Tibial nerve (tissue), 4 donors: ENCODE results near the gene LMBR1. TPM values are rescaled to one million over a fixed set of nuclear protein-coding genes. Genes with fewer than 3 reads are reported as not detected.

Experiments used
- DNase-seq, 2 donors: peaks; one replicate each; pipeline ENCODE4 v3.0.0-alpha.2; 2019; ENCODE audit warnings: low spot score in 2 of 2
- H3K27ac ChIP-seq, 4 donors: fragments of 200-600 bp; sonication (generic) in 3 of 4; one replicate each; pipeline ENCODE4 v1.5.1; 2017 to 2019; ENCODE audit warnings: mild to moderate bottlenecking in 1 of 4
- H3K27me3 ChIP-seq, 2 donors: fragments of 200-600 bp; sonication (generic) in 1 of 2; one replicate each; pipeline versions ENCODE4 v1.5.1 to v1.6.0; 2017 to 2019
- H3K36me3 ChIP-seq, 3 donors: fragments of 200-600 bp; sonication (generic); one replicate each; pipeline ENCODE4 v1.5.1; 2018 to 2019
- H3K4me1 ChIP-seq, 4 donors: fragments of 200-600 bp; sonication (generic) in 3 of 4; one replicate each; pipeline ENCODE4 v1.5.1; 2017 to 2019
- H3K4me3 ChIP-seq, 4 donors: fragments of 200-600 bp; sonication (generic) in 3 of 4; one replicate each; pipeline ENCODE4 v1.5.1; 2017 to 2019; ENCODE audit warnings: mild to moderate bottlenecking in 1 of 4, moderate library complexity in 1 of 4
- H3K9me3 ChIP-seq, 4 donors: fragments of 200-600 bp; sonication (generic) in 3 of 4; one replicate each; pipeline ENCODE4 v1.5.1; 2017 to 2019
- EP300 ChIP-seq, 2 donors: sonication (generic); formaldehyde crosslinking; IDR thresholded peaks; one replicate each; pipeline ENCODE4 v1.6.1; 2017; ENCODE audit warnings: antibody characterized with exemption in 2 of 2, mild to moderate bottlenecking in 1 of 2
- POLR2A ChIP-seq, 2 donors: fragments of 450-650 bp; IDR thresholded peaks; one replicate each; pipeline ENCODE4 v1.6.1; 2017; ENCODE audit warnings: antibody characterized with exemption in 2 of 2, mild to moderate bottlenecking in 2 of 2, moderate library complexity in 2 of 2
- WGBS, 2 donors: methylation state at CpG; one replicate each; pipeline ENCODE4 v1.1.5; 2018; 5-methylcytosine and 5-hydroxymethylcytosine counted together
- total RNA-seq, 4 donors: library from RNA; depleted of rRNA; stranded (reverse); fragments of >200 nt; gene quantifications; one replicate each; pipeline ENCODE4 v1.1.0, GENCODE V29; 2016
- TF ChIP-seq, protein P1 (sequence below), 5 experiments: fragments of 200-600 bp in 3 of 5; fragments of 450-650 bp in 2 of 5; sonication (generic) in 3 of 5; IDR thresholded peaks; one replicate each; pipeline ENCODE4 v1.5.1; 2016 to 2019; ENCODE audit warnings: antibody characterized with exemption in 5 of 5, mild to moderate bottlenecking in 3 of 5, moderate library complexity in 2 of 5

Gene LMBR1
- total RNA-seq, 4 donors from 2014 or later: 48.1 to 139 (median 77.3) TPM

- Histone ChIP-seq H3K36me3 (peaks cover 0 to 16% (median 0%) of the 10 kb centered on the region in 3 donors), H3K27ac (no peak overlapping the region), H3K4me3 (no peak overlapping the region), H3K27me3 (no peaks in the 10 kb centered on the region), H3K4me1 (no peaks in the 10 kb centered on the region), H3K9me3 (no peaks in the 10 kb centered on the region)
- DNase-seq: no peak
- WGBS, 2 donors: 87 to 91% methylated on average over 6 of the region's 6 CpGs
- TF ChIP-seq POLR2A (IDR thresholded peaks at IDR 0.05): no peak
- TF ChIP-seq, protein P1, sequence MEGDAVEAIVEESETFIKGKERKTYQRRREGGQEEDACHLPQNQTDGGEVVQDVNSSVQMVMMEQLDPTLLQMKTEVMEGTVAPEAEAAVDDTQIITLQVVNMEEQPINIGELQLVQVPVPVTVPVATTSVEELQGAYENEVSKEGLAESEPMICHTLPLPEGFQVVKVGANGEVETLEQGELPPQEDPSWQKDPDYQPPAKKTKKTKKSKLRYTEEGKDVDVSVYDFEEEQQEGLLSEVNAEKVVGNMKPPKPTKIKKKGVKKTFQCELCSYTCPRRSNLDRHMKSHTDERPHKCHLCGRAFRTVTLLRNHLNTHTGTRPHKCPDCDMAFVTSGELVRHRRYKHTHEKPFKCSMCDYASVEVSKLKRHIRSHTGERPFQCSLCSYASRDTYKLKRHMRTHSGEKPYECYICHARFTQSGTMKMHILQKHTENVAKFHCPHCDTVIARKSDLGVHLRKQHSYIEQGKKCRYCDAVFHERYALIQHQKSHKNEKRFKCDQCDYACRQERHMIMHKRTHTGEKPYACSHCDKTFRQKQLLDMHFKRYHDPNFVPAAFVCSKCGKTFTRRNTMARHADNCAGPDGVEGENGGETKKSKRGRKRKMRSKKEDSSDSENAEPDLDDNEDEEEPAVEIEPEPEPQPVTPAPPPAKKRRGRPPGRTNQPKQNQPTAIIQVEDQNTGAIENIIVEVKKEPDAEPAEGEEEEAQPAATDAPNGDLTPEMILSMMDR (IDR thresholded peaks at IDR 0.05): peak in 3 of 5 experiments; percentile 28 to 39 (median 29)
Observed at GRCh38 chr7:156827587-156828203, 65.3 kb downstream of the LMBR1 start.

DNA sequence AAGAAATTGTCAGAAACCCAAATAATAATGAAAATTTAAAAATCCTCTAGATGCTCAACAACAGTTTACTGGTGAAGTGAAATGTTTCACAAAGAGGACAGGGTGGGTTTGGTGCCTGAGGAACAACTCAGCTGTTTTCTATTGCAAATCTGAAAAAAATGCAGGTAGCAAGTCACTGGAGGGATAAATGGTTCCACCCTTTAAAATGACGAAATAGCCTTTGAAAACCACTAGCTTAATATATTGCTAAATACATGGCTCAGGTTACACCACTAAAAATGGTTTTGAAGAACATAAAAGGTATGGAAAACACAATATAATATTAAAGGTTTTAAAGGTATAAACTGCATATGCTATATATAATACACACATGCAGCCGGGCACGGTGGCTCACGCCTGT lies 69.5 kb downstream of the LMBR1 start:
- TF ChIP-seq, protein P1 (IDR thresholded peaks at IDR 0.05): no peak
- TF ChIP-seq EP300 (IDR thresholded peaks at IDR 0.05): no peak
- no peak for TF ChIP-seq POLR2A (IDR thresholded peaks at IDR 0.05)

GRCh38 chr7:156820445-156821063 lies 72.4 kb downstream of the LMBR1 start:
- Histone ChIP-seq H3K4me3 (no peak overlapping the region), H3K27ac (no peak overlapping the region), H3K9me3 (no peaks in the 10 kb centered on the region), H3K4me1 (no peaks in the 10 kb centered on the region), H3K27me3 (no peaks in the 10 kb centered on the region), H3K36me3 (peaks cover 0 to 15% (median 0%) of the 10 kb centered on the region in 3 donors)
- no peak for TF ChIP-seq EP300 (IDR thresholded peaks at IDR 0.05)
- TF ChIP-seq, protein P1 (IDR thresholded peaks at IDR 0.05): no peak
- TF ChIP-seq POLR2A (IDR thresholded peaks at IDR 0.05): no peak
- WGBS, 2 donors: 92 to 95% methylated on average over 8 of the region's 8 CpGs
- no peak for DNase-seq

More for the DNA sequence above, 69.5 kb downstream of the LMBR1 start:
- H3K36me3 ChIP-seq: peaks cover 0 to 19% (median 0%) of the 10 kb centered on the region in 3 donors
- no peaks in the 10 kb centered on the region for H3K4me1 ChIP-seq
- no peaks in the 10 kb centered on the region for H3K27me3 ChIP-seq
- no peak overlapping the region for H3K4me3 ChIP-seq
- no peak for DNase-seq
- no peaks in the 10 kb centered on the region for H3K9me3 ChIP-seq
- 94% methylated on average over 4 of the region's 4 CpGs for WGBS, 2 donors
- no peak overlapping the region for H3K27ac ChIP-seq

DNA sequence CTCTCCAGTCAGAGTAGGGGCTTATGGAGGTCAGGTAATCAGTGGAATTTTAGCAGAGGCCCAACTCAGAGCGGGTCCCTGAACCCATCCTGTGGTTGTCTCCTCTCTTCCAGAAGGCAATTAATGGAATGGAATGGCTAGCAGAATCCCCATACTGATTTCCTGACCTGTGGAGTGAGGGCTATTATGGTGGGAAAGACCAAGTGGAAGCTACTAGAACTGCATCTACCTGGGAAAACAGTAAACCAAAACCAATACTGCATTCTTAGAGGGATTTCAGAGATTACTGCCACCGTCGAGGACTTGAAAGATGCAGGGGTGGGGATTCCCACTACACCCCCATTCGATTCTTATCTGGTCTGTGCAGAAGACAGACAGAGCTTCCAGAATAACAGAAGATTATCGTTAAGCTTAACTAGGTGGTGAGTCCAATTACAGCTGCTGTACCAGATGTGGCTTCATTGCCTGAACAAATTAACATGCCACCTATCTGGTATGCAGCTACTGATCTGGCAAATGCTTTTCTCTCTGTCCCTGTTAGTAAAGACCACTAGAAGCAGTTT lies 73.2 kb downstream of the LMBR1 start:
- TF ChIP-seq EP300 (IDR thresholded peaks at IDR 0.05) (no peak), POLR2A (IDR thresholded peaks at IDR 0.05) (no peak)
- TF ChIP-seq, protein P1 (IDR thresholded peaks at IDR 0.05): no peak
- 83 to 85% methylated on average over 5 of the region's 5 CpGs for WGBS, 2 donors
- no peaks in the 10 kb centered on the region for H3K4me1 ChIP-seq

DNA sequence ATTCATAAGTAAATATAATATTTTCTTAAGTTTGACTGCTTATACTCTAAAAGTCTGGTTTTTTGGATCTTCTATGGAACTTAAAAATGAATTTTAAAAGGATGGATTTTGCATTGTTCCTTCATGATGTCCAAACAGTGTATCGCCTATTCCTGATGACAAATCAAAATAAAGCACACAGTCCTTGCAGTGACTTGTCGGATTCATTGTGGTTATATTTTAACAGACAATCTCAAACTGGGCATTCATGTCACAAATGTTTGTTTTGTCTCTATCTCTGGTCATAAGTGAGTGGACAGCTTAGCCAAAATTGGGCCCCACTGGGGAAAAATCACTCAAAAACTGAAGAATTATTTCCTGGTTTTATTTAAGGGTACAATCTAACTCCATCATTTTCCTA lies 74.8 kb downstream of the LMBR1 start:
- Histone ChIP-seq H3K9me3 (no peaks in the 10 kb centered on the region), H3K4me1 (no peaks in the 10 kb centered on the region), H3K27ac (no peak overlapping the region), H3K27me3 (no peaks in the 10 kb centered on the region), H3K36me3 (peaks cover 0 to 15% (median 0%) of the 10 kb centered on the region in 3 donors), H3K4me3 (no peak overlapping the region)
- TF ChIP-seq POLR2A (IDR thresholded peaks at IDR 0.05): no peak
- TF ChIP-seq, protein P1 (IDR thresholded peaks at IDR 0.05): no peak
- no peak for DNase-seq
- WGBS, 2 donors: 79 to 90% methylated on average over 2 of the region's 2 CpGs

More for the DNA sequence above, 73.2 kb downstream of the LMBR1 start:
- peaks cover 0 to 15% (median 0%) of the 10 kb centered on the region in 3 donors for H3K36me3 ChIP-seq
- H3K9me3 ChIP-seq: no peaks in the 10 kb centered on the region
- H3K4me3 ChIP-seq: no peak overlapping the region
- no peaks in the 10 kb centered on the region for H3K27me3 ChIP-seq
- no peak overlapping the region for H3K27ac ChIP-seq
- no peak for DNase-seq
